ENCODE data around the gene SLC8A3. TPM values are rescaled to one million over a fixed set of nuclear protein-coding genes. Genes with fewer than 3 reads are reported as not detected.

Gene SLC8A3
- total and polyA plus RNA-seq, 2 of the 13 experiments (the other 11 are each of a cell fraction or from before 2014, with no cell fraction given), result 0.01 to 0.02 TPM

DNA sequence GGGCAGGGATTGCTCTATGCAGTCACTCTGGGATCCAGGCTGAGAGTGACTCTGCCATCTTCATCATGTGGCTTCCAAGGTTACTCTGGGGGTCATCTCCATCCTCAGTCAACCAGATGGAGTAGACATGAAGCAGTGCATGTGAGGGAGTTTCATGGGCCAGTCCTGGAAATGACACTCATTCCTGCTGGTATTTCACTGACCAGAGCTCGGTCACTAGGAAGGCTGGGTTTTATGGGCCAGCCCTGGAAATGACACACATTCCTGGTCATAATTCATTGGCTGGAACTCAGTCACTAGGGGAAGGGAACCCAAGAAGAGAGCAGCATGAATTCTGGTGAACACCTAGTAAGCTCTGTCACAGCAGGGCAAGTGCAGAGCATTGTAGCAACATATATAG, 164.9 kb downstream of the SLC8A3 start:
- no TSS peak for BruUV-seq (replicated peaks)
- H3K27ac ChIP-seq (ENCODE audit: extremely low read length, insufficient read depth, low read length), result no peak overlapping the region
- H2AFZ ChIP-seq (ENCODE audit: low read length), result no peak overlapping the region
- 100% methylated on average over 1 of the region's 1 CpG for WGBS (ENCODE audit: low lambda C conversion rate)
- intact Hi-C loops (cut with micrococcal nuclease; ENCODE audit: unreplicated experiment) (no loop called here), in situ Hi-C loops (cut with HindIII; ENCODE audit: extremely low pct_ligation_motif_present, low pct_unique_long_range_greater_than_20kb) (loop anchor here (25.0 kb wide), 1 partner anchor 437 kb away; no protein-coding TSS in a partner anchor)
- no peaks in the 10 kb centered on the region for H3K27me3 ChIP-seq (ENCODE audit: control insufficient read depth in 1 of 2, insufficient read depth in 2 of 2, low read length in 2 of 2)
- H3K79me2 ChIP-seq (ENCODE audit: insufficient read depth, low read length), result no peaks in the 10 kb centered on the region
- TF ChIP-seq ISX (CRISPR knock-in tag; conservative IDR thresholded peaks at IDR 0.05), result no peak
- no peak for TF ChIP-seq PAF1 (CRISPR knock-in tag; IDR thresholded peaks at IDR 0.05)
- TF ChIP-seq ZNF160 (CRISPR knock-in tag; IDR thresholded peaks at IDR 0.05), result no peak
- no peak for TF ChIP-seq ZFP36 (IDR thresholded peaks at IDR 0.05; ENCODE audit: borderline replicate concordance, low read depth, low read length, partially characterized antibody)
- TF ChIP-seq ZNF724P (CRISPR knock-in tag; IDR thresholded peaks at IDR 0.05; ENCODE audit: borderline replicate concordance), result no peak
- TF ChIP-seq PAX8 (CRISPR knock-in tag; IDR thresholded peaks at IDR 0.05; ENCODE audit: borderline replicate concordance), result no peak
- no peak for TF ChIP-seq NFKBIZ (CRISPR knock-in tag; IDR thresholded peaks at IDR 0.05)
- no peak overlapping the region for H3K4me2 ChIP-seq (ENCODE audit: low read depth, low read length)
- ChIA-PET CTCF (ENCODE audit: low intra/inter-chr PET ratio, low total read pairs) (no interaction called here), POLR2A (no interaction called here)
- H3K9ac ChIP-seq (ENCODE audit: insufficient read depth, low read depth, low read length), result no peak overlapping the region
- peaks cover 16 to 32% of the 10 kb centered on the region in 2 experiments for H3K36me3 ChIP-seq (replicated peaks in 1 of 2; ENCODE audit: control insufficient read depth in 1 of 2, insufficient read depth in 2 of 2, low read length in 2 of 2)
- no peak for FAIRE-seq
- no peaks in the 10 kb centered on the region for H3K9me3 ChIP-seq (ENCODE audit: low read length)
- no peaks in the 10 kb centered on the region for H4K20me1 ChIP-seq (ENCODE audit: insufficient read depth, low read length)
- no peak overlapping the region for H3K4me3 ChIP-seq (replicated peaks in 1 of 3; ENCODE audit: insufficient read depth in 1 of 3, low read depth in 2 of 3, low read length in 3 of 3)
- no peak for DNase-seq (ENCODE audit: low spot score)
- no peak for ATAC-seq
- H3K4me1 ChIP-seq (ENCODE audit: insufficient read depth, low read length), result no peaks in the 10 kb centered on the region

DNA sequence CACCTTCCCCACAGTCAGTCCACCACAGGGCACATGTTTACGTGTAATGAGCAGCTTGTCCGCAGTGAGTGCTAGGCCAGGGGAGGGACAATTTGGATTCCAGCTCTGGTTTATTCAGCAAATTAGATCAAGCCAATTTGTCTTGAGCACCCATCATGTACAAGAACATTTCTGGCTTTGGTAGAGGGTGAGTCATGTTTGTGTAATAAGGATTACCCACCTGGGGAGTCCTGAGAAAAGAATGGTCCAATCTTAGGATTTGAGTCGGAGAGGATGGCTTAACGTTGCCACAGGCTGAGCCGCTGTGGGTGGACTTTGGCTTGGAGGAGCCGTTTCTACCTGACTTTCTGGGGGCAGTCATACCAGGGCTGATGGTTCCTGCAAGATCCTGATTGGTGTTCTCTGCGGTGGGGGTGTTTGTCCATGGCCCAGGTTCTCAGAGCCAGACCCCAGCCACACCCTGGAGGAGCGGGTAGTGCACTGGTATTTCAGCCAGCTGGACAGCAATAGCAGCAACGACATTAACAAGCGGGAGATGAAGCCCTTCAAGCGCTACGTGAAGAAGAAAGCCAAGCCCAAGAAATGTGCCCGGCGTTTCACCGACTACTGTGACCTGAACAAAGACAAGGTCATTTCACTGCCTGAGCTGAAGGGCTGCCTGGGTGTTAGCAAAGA, 165.8 kb downstream of the SLC8A3 start:
- no peaks in the 10 kb centered on the region for H4K20me1 ChIP-seq (ENCODE audit: insufficient read depth, low read length)
- peaks cover 16 to 27% of the 10 kb centered on the region in 2 experiments for H3K36me3 ChIP-seq (replicated peaks in 1 of 2; ENCODE audit: control insufficient read depth in 1 of 2, insufficient read depth in 2 of 2, low read length in 2 of 2)
- no peaks in the 10 kb centered on the region for H3K9me3 ChIP-seq (ENCODE audit: low read length)
- intact Hi-C loops (cut with micrococcal nuclease; ENCODE audit: unreplicated experiment) (no loop called here), in situ Hi-C loops (cut with HindIII; ENCODE audit: extremely low pct_ligation_motif_present, low pct_unique_long_range_greater_than_20kb) (loop anchor here (25.0 kb wide), 1 partner anchor 436 kb away; no protein-coding TSS in a partner anchor)
- DNase-seq (ENCODE audit: low spot score) (no peak), ATAC-seq (no peak), FAIRE-seq (no peak)
- ChIA-PET CTCF (ENCODE audit: low intra/inter-chr PET ratio, low total read pairs) (no interaction called here), POLR2A (no interaction called here)
- H3K9ac ChIP-seq (ENCODE audit: insufficient read depth, low read depth, low read length), result no peak overlapping the region
- no peaks in the 10 kb centered on the region for H3K79me2 ChIP-seq (ENCODE audit: insufficient read depth, low read length)
- H3K4me2 ChIP-seq (ENCODE audit: low read depth, low read length), result no peak overlapping the region
- WGBS (ENCODE audit: low lambda C conversion rate), result 96% methylated on average over 11 of the region's 15 CpGs
- no TSS peak for BruUV-seq (replicated peaks)
- no peak overlapping the region for H2AFZ ChIP-seq (ENCODE audit: low read length)
- H3K4me3 ChIP-seq (replicated peaks in 1 of 3; ENCODE audit: insufficient read depth in 1 of 3, low read depth in 2 of 3, low read length in 3 of 3), result no peak overlapping the region
- H3K27me3 ChIP-seq (ENCODE audit: control insufficient read depth in 1 of 2, insufficient read depth in 2 of 2, low read length in 2 of 2), result no peaks in the 10 kb centered on the region
- H3K27ac ChIP-seq (ENCODE audit: extremely low read length, insufficient read depth, low read length), result no peak overlapping the region
- H3K4me1 ChIP-seq (ENCODE audit: insufficient read depth, low read length), result no peaks in the 10 kb centered on the region
- TF ChIP-seq HNRNPH1 (optimal IDR thresholded peaks at IDR 0.05; ENCODE audit: low read depth, low read length) (no peak), EHMT2 (IDR thresholded peaks at IDR 0.05; ENCODE audit: borderline replicate concordance, low read depth, low read length) (no peak), HDAC1 (CRISPR knock-in tag; IDR thresholded peaks at IDR 0.05) (no peak), ASH2L (IDR thresholded peaks at IDR 0.05; ENCODE audit: insufficient read length, low read depth, low read length) (no peak), SP4 (CRISPR knock-in tag; IDR thresholded peaks at IDR 0.05) (no peak), ZNF326 (CRISPR knock-in tag; IDR thresholded peaks at IDR 0.05; ENCODE audit: borderline replicate concordance) (no peak)
- TF ChIP-seq, protein P1, sequence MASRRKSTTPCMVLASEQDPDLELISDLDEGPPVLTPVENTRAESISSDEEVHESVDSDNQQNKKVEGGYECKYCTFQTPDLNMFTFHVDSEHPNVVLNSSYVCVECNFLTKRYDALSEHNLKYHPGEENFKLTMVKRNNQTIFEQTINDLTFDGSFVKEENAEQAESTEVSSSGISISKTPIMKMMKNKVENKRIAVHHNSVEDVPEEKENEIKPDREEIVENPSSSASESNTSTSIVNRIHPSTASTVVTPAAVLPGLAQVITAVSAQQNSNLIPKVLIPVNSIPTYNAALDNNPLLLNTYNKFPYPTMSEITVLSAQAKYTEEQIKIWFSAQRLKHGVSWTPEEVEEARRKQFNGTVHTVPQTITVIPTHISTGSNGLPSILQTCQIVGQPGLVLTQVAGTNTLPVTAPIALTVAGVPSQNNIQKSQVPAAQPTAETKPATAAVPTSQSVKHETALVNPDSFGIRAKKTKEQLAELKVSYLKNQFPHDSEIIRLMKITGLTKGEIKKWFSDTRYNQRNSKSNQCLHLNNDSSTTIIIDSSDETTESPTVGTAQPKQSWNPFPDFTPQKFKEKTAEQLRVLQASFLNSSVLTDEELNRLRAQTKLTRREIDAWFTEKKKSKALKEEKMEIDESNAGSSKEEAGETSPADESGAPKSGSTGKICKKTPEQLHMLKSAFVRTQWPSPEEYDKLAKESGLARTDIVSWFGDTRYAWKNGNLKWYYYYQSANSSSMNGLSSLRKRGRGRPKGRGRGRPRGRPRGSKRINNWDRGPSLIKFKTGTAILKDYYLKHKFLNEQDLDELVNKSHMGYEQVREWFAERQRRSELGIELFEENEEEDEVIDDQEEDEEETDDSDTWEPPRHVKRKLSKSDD (CRISPR knock-in tag; IDR thresholded peaks at IDR 0.05; ENCODE audit: low read depth), result no peak
- TF ChIP-seq, protein P2, sequence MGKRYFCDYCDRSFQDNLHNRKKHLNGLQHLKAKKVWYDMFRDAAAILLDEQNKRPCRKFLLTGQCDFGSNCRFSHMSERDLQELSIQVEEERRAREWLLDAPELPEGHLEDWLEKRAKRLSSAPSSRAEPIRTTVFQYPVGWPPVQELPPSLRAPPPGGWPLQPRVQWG (CRISPR knock-in tag; IDR thresholded peaks at IDR 0.05; ENCODE audit: borderline replicate concordance, low read depth), result no peak
